Ovary (tissue), 9 donors: Measurements from ENCODE around the gene F13A1. TPM values are rescaled to one million over a fixed set of nuclear protein-coding genes. Genes with fewer than 3 reads are reported as not detected.

Source experiments
- DNase-seq, 5 donors: peaks; one replicate each; pipeline ENCODE4 v3.0.0-alpha.2; 2019 to 2020
- H3K27ac ChIP-seq, 2 donors: fragments of 200-600 bp; one replicate each; pipeline versions ENCODE4 v1.5.1 to v1.8.0; 2019 to 2022
- H3K27me3 ChIP-seq: fragments of 200-600 bp; one replicate; pipeline ENCODE4 v1.8.0; 2022
- H3K36me3 ChIP-seq: fragments of 200-600 bp; sonication (generic); one replicate; pipeline ENCODE4 v1.5.1; 2019
- H3K4me1 ChIP-seq: one replicate; pipeline ENCODE4 v1.8.1; 2013; ENCODE audit warnings: mild to moderate bottlenecking, moderate library complexity; ENCODE audit not compliant: insufficient read depth
- H3K4me3 ChIP-seq: fragments of 200-600 bp; sonication (generic); one replicate; pipeline ENCODE4 v1.5.1; 2017
- H3K9me3 ChIP-seq, 2 donors: fragments of 200-600 bp in 1 of 2; sonication (generic) in 1 of 2; one replicate each; pipeline versions ENCODE4 v1.5.1 to v1.8.1; 2013 to 2019; ENCODE audit warnings: mild to moderate bottlenecking in 1 of 2, moderate library complexity in 1 of 2
- EP300 ChIP-seq: sonication (generic); formaldehyde crosslinking; IDR thresholded peaks from one replicate; pipeline ENCODE4 v1.6.1; 2017; ENCODE audit warnings: antibody characterized with exemption
- POLR2A ChIP-seq: fragments of 450-650 bp; IDR thresholded peaks from one replicate; pipeline ENCODE4 v1.6.1; 2017; ENCODE audit warnings: antibody characterized with exemption, mild to moderate bottlenecking, moderate library complexity
- WGBS, 3 donors: extraction: QIAGEN DNeasy Blood & Tissue Kit in 1 of 3; methylation state at CpG; one replicate each; pipeline versions ENCODE4 v1.1.5 to v1.1.7; 2013 to 2017; 5-methylcytosine and 5-hydroxymethylcytosine counted together
- intact Hi-C, 4 donors: fragments of 100-400 bp; cut with DNase I; formaldehyde crosslinking; loops; one replicate each; pipeline versions ENCODE4 v1.11.0 to v1.15.1; 2022 to 2023
- polyA plus RNA-seq, 2 donors: library from polyadenylated mRNA; stranded (reverse); fragments of 200-250 nt in 1 of 2; fragments of 350-450 nt in 1 of 2; fragmentation: Illumina TruSeq in 1 of 2; extraction: RNeasy Lipid Tissue Mini Kit (QIAGEN cat#74804) in 1 of 2; gene quantifications; one replicate each; pipeline ENCODE4 v1.2.3, GENCODE V29; 2013 to 2014
- total RNA-seq, 7 donors: library from RNA; depleted of rRNA in 2 of 7; stranded (reverse); fragments of >200 nt in 2 of 7; fragmentation: NEBNext Ultra II Directional in 3 of 7; extraction: Animal tissue kit (Norgen Biotek cat#: 25700) in 3 of 7; gene quantifications; one replicate each; pipeline versions ENCODE4 v1.1.0 to v1.2.4, GENCODE V29; 2016 to 2023
- TF ChIP-seq, protein P1 (sequence below), 3 donors: fragments of 450-650 bp in 2 of 3; fragments of 200-600 bp in 1 of 3; IDR thresholded peaks; one replicate each; pipeline versions ENCODE4 v1.5.1 to v1.8.0; 2016 to 2022; ENCODE audit warnings: antibody characterized with exemption in 3 of 3, mild to moderate bottlenecking in 1 of 3
- donor health status: DM: no; HTN: no; CAD: no; lungs with moderate emphysema.
- donor health status: DM: no; HTN: no; CAD: no.
- donor health status: Bipolar disorder and iron deficiency.
- donor health status: DM: yes; HTN: yes; CAD: no.
- donor health status: DM: no; HTN: no; CAD: no.
- donor health status: DM: yes; HTN: yes; CAD: no.

The F13A1 gene
- total and polyA plus RNA-seq, 9 donors, result 6.2 to 124 (median 25.9) TPM

DNA sequence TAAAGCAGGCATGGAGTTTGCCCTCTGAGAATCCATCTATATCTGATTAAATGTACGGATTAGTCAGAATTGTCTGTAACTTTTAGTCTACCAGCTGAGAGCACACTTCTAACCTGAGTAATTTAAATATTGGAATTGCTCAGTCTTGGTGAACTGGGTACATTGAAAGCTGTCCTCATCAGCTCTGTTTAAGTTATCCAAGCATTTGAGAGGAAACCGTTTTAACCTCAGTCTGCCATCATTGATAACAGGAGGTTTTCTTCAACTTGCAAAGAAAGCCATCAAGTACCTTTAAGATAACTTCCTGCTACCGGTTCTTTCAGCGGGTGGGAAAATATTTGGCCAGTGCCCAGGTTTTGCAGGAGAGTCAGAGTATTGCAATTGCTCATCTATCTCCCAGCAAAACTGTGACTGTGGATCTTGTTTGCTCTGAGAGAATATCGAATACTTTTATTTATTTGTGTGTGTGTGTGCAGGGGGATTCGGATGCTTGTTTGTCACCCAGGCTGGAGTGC is 31.1 kb upstream of the F13A1 start:
- H3K9me3 ChIP-seq, result no peaks in the 10 kb centered on the region
- TF ChIP-seq EP300 (no peak), POLR2A (no peak)
- TF ChIP-seq, protein P1, sequence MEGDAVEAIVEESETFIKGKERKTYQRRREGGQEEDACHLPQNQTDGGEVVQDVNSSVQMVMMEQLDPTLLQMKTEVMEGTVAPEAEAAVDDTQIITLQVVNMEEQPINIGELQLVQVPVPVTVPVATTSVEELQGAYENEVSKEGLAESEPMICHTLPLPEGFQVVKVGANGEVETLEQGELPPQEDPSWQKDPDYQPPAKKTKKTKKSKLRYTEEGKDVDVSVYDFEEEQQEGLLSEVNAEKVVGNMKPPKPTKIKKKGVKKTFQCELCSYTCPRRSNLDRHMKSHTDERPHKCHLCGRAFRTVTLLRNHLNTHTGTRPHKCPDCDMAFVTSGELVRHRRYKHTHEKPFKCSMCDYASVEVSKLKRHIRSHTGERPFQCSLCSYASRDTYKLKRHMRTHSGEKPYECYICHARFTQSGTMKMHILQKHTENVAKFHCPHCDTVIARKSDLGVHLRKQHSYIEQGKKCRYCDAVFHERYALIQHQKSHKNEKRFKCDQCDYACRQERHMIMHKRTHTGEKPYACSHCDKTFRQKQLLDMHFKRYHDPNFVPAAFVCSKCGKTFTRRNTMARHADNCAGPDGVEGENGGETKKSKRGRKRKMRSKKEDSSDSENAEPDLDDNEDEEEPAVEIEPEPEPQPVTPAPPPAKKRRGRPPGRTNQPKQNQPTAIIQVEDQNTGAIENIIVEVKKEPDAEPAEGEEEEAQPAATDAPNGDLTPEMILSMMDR (IDR thresholded peaks at IDR 0.05), result no peak
- H3K4me1 ChIP-seq, result no peaks in the 10 kb centered on the region
- no peak for DNase-seq
- 32 to 42% (median 35%) methylated on average over 6 of the region's 6 CpGs for WGBS, 3 donors
- H3K27ac ChIP-seq, result no peak overlapping the region
- H3K4me3 ChIP-seq, result no peak overlapping the region
- H3K36me3 ChIP-seq, result no peaks in the 10 kb centered on the region
- no peaks in the 10 kb centered on the region for H3K27me3 ChIP-seq
- intact Hi-C loops, result no loop called here

DNA sequence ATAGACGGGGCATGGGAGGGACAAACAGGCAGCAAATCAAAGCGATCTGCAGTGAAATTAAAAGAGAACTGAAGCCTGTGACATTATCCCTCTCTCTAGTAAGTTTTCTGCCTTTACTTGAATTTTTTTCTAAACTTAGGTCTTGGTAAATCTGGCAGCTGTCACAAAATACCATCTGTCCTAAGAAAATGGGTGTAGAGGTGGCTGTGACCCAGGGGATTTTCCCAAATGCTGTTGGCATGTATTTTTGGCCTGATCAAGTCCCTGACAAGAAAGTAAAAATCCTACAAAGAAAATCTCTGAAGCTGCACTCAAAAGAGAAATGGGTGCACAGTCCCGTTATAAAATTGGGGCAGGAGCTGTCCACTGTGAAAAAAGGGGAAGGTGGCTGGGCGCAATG is 30.2 kb upstream of the F13A1 start:
- no peak overlapping the region for H3K4me3 ChIP-seq
- TF ChIP-seq POLR2A (no peak), EP300 (no peak)
- TF ChIP-seq, protein P1 (IDR thresholded peaks at IDR 0.05), result no peak
- no peaks in the 10 kb centered on the region for H3K36me3 ChIP-seq
- H3K27me3 ChIP-seq, result no peaks in the 10 kb centered on the region
- no peaks in the 10 kb centered on the region for H3K9me3 ChIP-seq
- no peak for DNase-seq
- H3K27ac ChIP-seq, result no peak overlapping the region
- WGBS, 3 donors, result 76 to 86% (median 79%) methylated on average over 4 of the region's 4 CpGs
- intact Hi-C loops, result no loop called here
- H3K4me1 ChIP-seq, result no peaks in the 10 kb centered on the region

DNA sequence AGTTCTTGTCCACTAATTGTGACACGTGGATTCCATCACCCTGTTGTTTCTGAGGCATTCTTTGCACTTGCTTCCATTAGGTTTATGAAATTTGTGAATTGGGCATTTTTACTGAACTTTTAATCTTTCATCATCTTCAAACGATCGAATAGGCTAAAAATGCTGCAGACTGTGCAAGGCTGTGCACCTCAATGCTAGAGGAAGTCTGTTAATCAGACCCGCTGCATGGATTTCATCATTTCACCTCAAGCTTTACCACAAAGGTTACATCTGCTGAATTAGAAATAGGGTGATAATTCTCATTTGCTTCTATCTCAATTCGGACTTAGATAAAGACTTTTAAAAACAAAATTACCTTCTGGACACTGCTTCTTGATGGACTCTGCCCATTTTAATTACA is 27.8 kb upstream of the F13A1 start:
- WGBS, 3 donors, result 75 to 80% (median 76%) methylated on average over 5 of the region's 5 CpGs
- TF ChIP-seq POLR2A (no peak), EP300 (no peak)
- TF ChIP-seq, protein P1 (IDR thresholded peaks at IDR 0.05), result no peak
- H3K36me3 ChIP-seq, result no peaks in the 10 kb centered on the region
- H3K4me3 ChIP-seq, result no peak overlapping the region
- intact Hi-C loops, result no loop called here
- no peak for DNase-seq
- no peaks in the 10 kb centered on the region for H3K27me3 ChIP-seq
- H3K4me1 ChIP-seq, result no peaks in the 10 kb centered on the region
- H3K27ac ChIP-seq, result no peak overlapping the region
- H3K9me3 ChIP-seq, result no peaks in the 10 kb centered on the region

DNA sequence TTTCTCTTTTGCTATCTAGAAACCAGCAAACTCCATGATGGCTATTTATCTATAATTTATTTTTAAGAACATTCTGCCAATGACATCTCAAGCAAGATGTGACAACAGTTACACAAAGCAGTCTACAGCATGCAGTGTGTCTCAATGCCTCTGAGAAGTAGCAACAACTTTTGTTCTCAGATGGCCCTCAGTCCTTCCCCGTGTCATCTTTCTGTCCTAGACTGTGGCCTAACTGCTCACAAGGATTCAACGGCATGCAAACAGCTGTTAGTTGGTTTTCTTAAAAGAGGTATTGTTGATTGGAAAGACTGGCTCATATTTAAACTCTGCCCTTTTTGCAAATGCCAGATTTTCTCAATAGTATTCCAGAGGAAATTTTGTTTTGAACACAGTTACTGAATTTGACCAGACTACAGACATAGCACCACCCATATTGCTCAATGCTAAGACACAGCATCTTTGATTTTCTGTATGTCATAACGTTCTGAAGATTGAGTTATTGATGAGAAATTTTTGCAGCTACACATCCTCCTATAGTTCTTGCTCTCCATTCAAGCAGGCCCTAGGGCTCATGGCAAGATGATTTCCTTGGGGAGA is 26.1 kb upstream of the F13A1 start:
- Histone ChIP-seq H3K4me1 (no peaks in the 10 kb centered on the region), H3K4me3 (no peak overlapping the region), H3K36me3 (no peaks in the 10 kb centered on the region), H3K27me3 (no peaks in the 10 kb centered on the region), H3K9me3 (no peaks in the 10 kb centered on the region), H3K27ac (no peak overlapping the region)
- WGBS, 3 donors, result 68 to 75% (median 68%) methylated on average over 3 of the region's 3 CpGs
- intact Hi-C loops, result no loop called here
- no peak for DNase-seq
- TF ChIP-seq POLR2A (no peak), EP300 (no peak)
- TF ChIP-seq, protein P1 (IDR thresholded peaks at IDR 0.05), result no peak
